D721Med (cell line): Measurements from ENCODE around the gene PLPP3.

Source experiments
- DNase-seq: peaks from one replicate; pipeline ENCODE4 v3.0.0; 2011; ENCODE audit warnings: low spot score; ENCODE audit not compliant: insufficient read length
- FAIRE-seq: peaks from 2 replicates; lab custom pipeline; 2011; peaks lifted over from hg19 to GRCh38; lab: Jason Lieb, UNC
- CTCF ChIP-seq: IDR thresholded peaks from 2 replicates; pipeline ENCODE4 v1.5.1; 2012; ENCODE audit warnings: mild to moderate bottlenecking, control low read depth; ENCODE audit not compliant: insufficient read depth; ENCODE audit errors: missing control alignments

Gene PLPP3

DNA sequence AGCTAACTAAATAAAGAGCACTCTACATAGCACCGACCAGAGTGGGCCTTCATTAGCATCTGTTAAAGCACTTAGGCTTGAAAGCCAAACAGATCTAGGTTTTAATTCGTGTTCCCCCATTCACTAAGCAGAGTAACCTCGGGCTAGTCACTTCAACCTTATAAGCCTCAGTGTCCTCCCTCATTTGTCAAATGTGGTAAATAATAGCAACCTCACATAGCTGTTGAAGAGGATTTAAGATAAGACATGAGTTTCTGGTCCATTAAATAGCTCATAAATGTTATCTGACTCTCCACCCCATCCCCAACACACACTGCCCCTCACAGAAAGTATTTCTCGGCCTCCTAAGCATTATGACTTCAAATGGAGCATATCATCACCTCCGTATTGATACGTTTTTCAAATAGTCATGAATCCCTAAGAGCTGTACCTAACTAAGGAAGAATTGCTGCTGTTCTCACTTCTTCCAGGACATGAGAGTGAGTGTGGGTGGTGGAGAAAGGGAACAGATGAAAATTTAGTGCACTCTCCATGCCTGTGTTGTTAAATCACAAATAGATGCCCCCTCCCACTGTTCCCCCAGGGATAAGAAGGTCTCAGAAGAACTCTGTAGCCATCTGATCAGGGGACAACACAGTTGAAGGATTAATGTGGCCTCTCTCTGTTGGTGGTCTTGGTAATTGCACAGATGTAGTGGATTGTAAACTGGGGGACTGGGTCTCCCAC, 47.6 kb downstream of the PLPP3 start:
- FAIRE-seq (no peak), DNase-seq (no peak)
- TF ChIP-seq CTCF = no peak

GRCh38 chr1:56529801-56530200, 49.6 kb downstream of the PLPP3 start:
- TF ChIP-seq CTCF = no peak

GRCh38 chr1:56527548-56528302, 51.6 kb downstream of the PLPP3 start:
- no peak for TF ChIP-seq CTCF
- no peak for FAIRE-seq
- DNase-seq = no peak

More at GRCh38 chr1:56529801-56530200, 49.6 kb downstream of the PLPP3 start:
- DNase-seq (no peak), FAIRE-seq (no peak)

GRCh38 chr1:56526571-56527174, 52.7 kb downstream of the PLPP3 start:
- TF ChIP-seq CTCF = no peak
- no peak for DNase-seq
- no peak for FAIRE-seq

DNA sequence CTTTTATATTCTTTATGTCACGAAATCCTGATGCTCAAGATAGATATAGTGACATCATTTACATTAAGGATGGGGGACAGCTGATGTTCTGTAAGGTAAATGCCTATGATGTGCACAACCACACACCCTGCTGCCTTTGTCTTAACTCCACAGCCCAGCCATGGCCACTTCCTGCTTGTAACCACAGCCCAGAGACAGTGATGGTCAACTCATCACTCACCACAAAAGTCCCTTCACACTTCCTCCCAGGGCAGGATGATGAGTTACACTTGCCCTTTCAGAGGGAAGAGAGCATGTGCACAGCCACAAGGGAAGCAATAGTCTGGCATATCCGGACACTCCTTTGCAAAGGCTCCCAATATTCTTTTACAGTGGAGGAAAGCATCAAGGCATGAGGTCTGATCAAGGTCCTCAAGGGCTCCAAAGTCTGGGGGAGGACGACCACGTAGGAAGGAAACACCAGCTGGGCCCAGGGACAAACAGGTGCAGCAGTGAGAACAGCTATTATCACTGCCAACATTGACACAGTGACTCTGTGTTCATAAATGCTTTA, 53.8 kb downstream of the PLPP3 start:
- FAIRE-seq (no peak), DNase-seq (no peak)
- TF ChIP-seq CTCF = no peak

- no peak for FAIRE-seq
- TF ChIP-seq CTCF = no peak
- DNase-seq = no peak
Measured at GRCh38 chr1:56524263-56524662, 55.1 kb downstream of the PLPP3 start.
